NCI-H524 (cell line): ENCODE measurements around the gene RAB24.
"Not testable (repeated sequence)": the region's sequence is repeated elsewhere in the genome, so short reads cannot be mapped to it uniquely, and the experiment has no call there.

Experiments
- DNase-seq, 2 experiments: peaks; one replicate each; lab custom pipeline; 2025; lab: John Stamatoyannopoulos, UW

The RAB24 gene

DNA sequence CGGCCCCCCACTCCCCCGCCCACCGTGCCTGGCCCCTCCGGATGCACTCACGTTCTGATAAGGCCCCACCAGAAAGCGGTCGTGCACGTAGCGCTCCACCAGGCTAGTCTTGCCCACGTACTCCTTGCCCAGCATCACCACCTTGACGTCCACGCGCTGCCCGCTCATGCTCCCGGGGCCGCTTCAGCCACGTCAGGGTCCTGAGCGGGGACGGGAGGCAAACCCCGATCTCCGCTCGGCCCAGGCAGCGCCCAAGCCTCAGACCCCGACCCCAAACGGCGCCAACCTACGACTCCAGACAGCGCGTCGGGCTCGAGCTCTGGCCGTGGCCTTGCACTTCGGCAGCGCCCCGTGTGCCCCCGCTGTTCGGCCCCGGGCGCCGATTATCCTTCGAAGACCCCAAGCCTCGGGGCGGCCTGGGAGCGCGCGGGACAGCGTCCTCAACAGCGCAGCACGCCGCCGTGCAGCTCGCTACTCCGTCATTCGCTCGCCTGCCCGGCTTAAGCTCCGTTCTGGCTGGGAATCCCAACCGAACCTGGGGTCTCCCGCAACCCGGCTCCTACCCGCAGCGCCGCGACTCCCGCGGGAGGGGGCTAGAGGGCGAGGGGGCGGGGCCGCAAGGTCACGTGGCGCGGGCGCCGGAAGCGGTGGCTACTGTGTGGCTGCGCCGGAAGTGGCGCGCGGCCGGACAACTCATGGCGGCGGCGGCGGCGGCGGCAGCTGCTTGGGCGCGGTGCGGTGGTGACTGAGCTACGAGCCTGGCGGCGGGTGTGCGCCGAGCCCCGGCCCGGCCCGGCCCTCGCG is at the start of gene RAB24, which contains the start of gene PRELID1:
TSS of gene RAB24 (minus strand) at position 599 of the 804 bp plus-strand sequence. CDS start at position 168, 431 bp downstream.
TSS of gene PRELID1 (plus strand) at position 679 of the 804 bp plus-strand sequence. CDS start 187 bp downstream, outside the sequence.
- DNase-seq = peak; percentile 34 to 75

DNA sequence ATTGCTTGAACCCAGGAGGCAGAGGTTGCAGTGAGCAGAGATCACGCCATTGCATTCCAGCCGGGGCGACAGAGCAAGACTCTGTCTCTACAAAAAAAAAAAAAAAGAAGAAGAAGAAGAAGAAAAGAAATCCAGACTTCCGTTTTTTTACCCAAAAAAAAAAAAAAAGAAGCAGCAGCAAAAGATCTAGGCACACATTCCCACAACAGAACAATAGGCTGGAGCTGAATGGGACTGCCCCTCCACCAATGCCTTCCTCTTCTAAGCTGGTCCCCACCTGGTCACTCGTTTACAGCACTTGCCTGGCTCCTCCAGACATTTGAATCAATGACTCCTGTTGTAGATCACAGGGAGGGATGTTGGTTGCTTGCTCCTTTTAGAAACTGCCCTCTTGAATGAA is 49.6 kb upstream of the RAB24 start:
- DNase-seq = no peak

DNA sequence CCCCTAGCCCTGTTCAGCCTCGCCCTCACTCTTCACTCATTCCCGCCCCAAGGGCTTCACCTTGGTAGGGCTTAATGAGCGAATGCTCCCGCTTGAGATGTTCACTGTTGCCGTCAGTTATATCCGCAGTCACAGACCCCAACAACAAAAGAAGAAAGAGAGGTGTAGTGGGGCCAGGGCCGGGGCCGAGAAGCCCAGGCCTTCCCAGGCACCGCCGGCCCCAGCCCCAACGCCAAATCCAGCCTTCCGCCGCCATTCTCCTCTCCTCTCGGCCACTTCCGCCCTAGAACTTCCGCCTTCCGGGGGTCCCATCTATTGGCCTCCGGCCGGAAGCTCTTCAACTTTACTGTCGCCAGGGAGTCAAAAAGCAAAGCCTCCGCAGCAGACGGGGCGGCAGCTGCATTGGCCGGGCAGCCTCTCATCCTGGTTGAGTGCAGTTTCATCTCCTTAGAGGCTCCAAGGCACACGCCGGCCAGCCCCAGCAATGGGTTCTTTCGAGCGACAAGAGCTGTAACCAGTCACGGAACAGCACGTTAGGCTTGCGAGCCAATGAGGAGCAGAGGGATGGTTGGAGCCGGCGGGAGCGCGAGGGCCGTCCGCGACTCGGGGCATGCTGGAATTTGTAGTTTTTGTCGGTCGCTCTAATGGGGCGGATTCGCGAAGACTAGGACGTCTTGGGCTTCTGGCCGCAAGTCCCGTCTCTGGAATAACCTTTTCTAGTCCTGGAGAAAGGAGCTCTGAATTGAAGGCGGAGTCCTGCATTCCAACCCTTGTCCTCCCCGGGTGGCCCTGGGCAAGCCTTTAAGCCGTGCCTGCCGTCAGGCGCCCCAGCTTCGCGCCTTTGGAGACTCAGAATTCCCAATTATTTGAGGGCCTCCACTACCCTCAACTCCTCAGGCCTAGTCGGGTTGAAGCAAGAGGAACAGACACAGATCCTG is 48.1 kb upstream of the RAB24 start, which contains the start of gene LMAN2:
TSS of gene LMAN2 (minus strand) at position 277 of the 938 bp plus-strand sequence. CDS start at position 256, 21 bp downstream.
- DNase-seq = peak; percentile 93

DNA sequence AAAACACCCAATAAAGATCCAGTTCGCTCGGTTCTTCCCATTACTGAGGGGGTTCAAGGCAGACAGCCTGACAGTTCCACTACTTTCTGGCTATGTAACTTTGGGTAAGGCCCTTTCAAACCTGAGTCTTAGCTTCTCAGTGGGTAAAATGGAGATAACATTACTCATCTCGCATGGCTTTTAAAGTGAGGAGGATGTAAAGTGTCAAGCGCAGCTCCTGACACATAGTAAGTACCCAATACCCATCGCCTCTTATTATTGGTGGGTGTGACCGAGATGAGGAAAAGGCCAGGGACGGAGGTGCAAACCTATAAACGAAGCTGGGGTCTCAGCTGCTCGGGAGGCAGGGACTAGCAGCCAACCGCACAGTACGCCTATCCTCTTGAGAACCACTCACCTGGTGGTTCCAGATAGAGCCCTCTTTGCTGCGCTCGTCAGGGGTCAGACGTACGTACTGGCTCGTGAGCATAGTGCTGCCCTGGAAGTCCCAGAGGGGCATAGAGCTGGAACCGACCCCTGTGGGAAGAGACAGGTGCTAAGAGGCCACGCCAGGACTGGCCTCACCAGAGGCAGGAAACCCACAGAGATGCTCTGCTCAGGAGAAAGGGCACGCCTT is 47.4 kb upstream of the RAB24 start:
- no peak for DNase-seq

DNA sequence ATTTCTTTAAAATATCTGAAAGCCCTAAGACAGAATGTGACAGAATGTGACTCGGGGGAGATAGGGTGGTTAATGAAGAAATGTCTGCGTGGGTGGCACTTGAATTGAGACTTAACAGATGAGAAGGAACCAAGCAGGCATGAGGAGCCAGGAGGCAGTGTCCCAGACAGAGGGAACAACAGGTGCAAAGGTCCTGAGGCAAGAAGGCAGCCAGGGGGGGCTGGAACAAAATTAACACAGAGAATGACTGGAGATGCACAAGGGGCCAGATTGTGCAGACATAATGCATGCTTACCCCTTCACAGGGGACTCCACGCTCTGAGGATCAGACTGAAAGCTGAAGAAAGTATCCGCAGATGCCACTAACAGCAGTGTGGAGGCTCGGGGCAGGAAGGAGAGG is 46.2 kb upstream of the RAB24 start:
- no peak for DNase-seq

DNA sequence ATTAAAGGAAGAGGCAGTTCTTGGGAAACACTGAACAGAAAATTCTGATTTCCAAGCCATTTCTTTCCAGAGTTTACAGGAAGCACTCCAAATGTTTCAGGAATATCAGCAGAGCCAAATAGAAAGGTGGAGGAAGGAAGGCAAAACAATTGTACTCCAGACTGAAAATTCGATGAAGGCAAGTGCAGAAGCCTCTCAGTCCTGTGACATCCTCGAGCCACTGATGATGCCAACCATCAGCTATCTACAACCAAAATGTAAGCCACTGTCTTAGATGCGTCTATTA is 45.8 kb upstream of the RAB24 start:
- no peak for DNase-seq

DNA sequence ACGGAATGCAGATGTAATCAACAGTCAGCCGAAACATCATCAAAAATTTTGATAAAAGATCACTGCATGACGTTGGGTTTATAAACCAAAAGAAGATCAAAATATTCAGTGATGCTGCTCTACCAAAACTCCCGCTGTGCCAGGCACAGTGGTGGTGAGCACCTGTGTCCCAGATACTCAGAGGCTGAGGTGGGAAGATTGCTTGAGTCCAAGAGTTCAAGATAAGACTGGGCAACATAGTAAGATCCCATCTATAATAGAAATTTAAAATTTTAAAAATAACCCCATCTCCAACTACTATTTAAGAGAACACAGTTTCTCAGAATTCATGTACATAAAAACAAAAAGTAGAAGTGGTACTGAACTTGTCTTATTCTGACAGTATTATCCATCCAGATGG is 44.2 kb upstream of the RAB24 start:
- DNase-seq = no peak

DNA sequence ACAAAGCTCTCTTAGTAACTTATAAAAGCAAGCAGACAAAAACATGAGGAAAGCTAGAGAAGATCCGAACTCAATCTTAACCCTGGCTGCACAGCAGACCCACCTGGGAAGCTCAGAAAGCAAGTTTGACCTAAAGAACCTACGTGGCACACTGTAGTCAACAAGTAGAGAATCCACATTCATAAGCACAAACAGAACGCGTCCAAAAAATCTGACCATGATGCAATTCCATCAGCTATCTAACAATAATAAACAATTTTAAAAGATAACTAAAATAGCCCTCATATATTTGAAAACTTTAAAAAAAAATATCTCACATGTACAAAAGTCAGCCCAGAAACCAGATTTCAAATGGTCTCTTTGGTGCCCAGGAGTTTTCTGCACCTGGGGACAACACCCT is 43.3 kb upstream of the RAB24 start:
- no peak for DNase-seq

DNA sequence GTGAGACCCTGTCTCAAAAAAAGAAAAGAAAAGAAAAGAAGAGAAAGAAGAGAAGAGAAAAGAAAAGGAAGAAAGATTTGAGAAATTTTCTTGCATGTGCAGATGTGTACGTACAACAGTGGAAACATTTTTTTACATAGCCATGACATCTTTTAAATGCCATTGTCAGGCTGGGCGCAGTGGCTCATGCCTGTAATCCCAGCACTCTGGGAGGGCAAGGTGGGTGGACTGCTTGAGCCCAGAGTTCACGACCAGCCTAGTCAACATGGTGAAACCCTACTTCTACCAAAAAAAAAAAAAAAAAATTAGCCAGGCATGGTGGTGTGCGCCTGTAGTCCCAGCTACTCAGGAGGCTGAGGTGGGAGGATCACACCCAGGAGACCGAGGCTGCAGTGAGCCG is 41.4 kb upstream of the RAB24 start:
- no peak for DNase-seq

DNA sequence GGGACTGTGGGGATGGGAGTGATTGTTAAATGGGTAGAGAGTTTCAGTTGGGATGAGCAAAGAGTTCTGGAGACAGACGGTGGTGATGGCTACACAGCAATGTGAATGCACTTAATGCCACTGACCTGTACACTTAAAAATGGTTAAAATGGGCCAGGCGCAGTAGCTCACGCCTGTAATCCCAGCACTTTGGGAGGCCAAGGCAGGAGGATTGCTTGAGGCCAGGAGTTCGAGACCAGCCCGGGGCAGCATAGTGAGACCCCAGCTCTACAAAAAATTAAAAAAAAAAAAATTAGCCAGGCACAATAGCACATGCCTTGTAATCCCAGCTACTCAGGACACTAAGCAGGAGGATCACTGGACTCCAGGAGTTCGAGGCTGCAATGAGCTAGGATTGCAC is 40.3 kb upstream of the RAB24 start:
- no peak for DNase-seq

DNA sequence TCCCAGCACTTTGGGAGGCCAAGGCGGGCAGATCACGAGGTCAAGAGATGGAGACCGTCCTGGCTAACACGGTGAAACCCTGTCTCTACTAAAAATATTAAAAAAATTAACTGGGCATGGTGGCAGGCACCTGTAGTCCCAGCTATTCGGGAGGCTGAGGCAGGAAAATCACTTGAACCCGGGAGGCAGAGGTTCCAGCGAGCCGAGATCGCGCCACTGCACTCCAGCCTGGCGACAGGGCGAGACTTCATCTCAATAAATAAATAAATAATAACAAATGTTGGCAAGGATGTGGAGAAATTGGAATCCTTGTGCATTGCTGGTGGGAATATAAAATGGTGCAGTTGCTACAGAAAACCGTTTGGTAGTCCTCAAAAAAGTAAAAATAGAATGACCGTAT is 39.5 kb upstream of the RAB24 start:
- not testable (repeated sequence) for DNase-seq

DNA sequence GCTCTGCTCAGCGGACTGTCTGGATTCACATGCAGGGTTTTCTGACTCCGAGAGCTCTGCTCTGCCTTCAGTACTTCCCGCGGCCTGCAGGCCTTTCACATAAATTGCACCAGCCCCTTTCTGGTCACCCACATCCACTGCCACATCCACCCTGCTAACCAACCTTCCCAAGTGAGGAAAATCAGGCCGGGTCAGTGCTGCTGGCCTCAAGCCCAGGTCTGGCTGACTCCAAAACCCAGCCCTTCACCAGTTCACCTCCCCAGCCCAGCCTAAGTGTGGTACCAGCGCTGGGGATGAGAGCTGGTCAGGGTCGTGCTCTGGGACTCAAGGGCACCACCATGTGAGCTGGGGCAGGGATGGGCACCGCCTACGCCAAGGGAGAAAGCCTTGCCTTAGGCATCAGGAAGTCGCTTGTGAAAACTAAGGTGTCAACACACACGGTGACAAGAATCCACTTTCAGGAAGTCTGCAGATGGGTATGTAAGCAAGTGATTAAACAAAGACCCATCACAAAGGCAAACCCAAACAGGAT is 35.7 kb upstream of the RAB24 start:
- no peak for DNase-seq

DNA sequence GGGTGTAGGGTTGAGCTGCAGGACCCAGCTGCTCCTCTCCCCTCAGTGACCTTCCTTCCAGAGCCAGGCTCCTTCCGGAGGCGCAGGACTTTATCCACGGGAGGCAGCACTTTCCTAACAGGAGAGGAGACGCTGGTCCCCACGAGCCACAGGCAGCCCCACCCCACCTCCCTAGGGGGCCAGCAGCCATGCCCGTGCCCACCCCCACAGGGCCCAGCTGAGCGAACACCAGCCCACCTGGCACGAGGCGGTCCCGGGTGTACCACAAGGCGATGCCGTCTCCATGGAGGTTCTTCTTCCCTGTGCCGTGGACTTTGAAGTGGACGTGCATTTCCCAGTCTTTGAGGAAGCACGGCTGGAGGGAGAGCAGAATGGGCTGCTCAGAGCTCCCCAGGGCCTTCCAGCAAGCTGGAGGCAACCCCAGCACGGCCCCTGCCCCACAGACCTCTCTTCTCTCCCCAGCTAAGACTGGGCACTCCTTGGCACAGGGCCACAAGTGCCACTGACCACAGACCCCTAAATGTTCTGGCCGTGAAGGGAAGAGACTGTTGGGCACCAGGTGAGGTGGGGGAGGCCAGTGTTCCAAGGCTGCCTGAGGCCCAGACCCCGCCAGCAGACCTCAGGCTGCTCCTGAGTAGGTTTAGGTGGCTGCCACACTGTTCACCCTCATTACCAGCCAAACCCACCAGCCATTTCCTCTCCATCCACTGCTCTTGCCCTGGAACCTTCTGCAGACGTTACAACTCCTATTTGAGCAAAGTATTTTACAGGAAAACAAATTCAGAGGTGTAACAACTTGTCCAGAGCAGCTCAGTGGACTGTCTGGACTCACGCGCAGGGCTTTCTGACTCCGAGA is 35.0 kb upstream of the RAB24 start:
- no peak for DNase-seq

DNA sequence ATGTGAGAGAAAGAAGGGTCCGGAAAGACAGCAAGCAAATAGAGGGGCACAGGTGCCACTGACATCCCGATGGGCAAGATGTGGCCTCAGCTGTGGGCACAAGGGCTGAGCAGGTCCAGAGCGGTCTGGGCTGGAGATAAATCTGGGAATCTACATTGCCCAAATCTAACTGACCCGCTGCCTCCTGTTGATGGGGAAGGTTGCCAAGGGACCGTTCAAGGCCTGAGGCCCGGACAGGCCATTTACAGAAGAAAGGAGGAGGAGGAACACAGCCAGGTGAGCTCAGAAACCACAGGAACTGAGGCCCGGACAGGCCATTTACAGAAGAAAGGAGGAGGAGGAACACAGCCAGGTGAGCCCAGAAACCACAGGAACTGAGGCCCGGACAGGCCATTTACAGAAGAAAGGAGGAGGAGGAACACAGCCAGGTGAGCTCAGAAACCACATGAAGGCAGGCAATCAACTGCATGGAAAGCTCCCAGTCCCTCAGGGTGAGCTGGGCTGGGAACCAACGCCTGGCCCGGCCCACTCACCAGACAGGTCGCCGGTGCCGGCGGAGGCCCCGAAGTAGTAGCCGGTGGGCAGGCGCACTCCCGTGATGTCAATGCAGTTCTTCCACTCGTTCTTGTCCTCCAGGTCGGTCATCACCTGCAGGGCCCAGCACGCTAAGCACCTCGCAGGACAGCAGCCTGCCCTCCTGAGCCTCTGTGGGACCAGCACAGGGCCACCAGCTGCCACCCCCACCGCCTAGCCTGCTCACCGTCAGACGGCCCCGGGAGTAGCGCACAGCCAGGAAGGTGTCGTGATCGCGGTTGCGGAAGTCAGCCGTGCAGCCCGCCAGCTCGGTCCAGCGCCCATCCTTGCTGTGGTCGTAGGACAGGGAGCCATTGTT is 33.3 kb upstream of the RAB24 start:
- no peak for DNase-seq

DNA sequence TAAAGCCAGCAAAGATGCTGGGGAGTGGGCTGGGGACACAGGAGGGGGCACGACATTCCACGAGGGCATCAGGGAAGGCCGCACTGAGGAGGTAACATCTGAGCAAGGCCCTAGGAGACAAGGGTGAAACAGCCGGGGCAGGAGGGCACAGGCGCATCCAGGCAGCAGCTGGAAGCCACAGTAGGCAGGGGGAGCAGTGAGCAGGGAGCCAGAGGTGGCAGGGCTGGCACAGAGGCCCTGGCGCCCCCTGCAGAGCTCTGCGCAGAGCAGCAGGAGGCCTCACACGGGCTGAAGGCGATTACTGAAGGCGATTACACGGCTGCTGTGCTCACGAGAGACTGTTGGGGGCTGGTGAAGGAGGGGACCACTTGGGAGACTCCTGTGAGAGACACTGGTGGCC is 32.6 kb upstream of the RAB24 start:
- DNase-seq = peak in 1 of 2 experiments; percentile 21

DNA sequence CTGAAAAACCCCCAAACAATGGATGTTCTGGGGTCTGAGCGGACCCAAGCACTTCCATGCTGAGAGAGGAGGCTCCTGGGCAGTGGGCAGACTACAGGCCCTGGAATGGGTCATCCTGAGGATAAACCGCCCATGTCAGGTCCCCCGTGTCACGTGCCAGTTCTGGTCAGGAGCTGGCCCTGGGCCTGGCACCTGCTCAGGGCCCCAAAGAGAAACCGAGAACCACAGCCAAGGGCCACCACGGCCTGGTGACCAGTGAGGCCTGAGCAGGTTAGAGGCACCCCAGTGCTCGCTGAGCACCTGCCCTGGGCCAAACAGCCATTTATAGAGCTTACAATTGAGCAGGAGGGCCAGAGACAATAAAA is 32.2 kb upstream of the RAB24 start:
- DNase-seq = no peak

DNA sequence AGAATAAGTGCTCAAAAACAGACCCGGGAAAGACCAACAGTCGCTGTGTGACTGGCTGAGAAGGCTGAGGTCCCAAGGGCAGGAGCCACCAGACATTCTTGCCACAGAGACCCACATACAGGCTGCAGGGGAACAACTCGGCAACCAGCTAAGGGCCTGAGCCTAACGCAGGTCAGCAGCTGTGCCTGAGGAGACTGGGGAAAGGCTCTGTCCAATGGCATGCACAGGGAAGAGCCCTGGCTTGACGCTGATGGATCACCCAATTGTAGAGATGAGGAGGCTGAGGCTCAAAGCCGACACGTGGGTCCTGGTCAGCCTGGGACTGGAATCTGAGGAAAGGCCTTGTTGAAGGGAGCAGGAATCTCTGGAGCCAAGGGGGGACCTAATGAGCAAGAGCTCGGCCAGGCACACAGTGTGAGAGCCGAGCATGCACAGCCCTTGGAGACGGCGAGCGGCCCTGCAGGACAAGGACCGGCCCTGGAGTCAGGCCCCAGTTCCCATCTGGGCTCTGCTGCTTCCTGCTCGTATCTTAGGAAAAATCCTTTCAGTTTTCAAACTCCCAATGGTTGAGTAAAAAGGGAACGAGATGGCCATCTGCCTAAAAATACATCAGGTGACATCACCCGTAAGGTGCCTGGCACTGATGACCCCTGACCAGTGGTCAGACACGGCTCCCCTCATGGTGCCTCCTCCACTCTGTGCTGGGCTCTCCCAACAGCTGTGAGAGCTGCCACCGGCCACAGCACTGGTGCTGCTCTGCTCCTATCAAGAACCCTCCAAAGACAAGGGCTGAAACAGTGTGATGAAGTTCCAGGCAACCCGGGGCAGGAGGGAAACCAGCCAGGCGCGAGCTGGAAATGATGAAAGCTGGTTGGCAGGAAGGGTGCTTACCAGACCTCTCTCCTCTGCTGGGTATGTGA is 31.5 kb upstream of the RAB24 start:
- no peak for DNase-seq

DNA sequence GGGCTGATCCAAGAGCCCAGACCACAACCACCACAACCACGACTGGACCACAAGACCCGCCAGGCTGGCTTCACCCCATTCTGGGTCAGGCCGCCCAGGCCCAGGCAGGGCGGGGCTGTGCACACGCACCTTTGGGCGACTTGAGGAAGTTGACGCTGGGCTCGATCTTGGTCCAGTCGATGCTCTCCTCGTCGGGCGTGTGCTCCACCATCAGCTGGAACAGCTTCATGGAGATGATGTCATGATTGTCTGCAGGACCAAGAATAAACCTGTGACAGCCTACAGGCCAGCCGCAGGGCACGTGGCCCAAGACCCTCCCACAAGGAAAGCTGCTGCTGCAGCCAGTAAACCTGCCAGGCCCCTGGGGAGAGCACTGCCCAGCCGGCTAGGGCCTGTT is 30.6 kb upstream of the RAB24 start:
- no peak for DNase-seq
